22Rv1 (cell line): ENCODE results near the gene PKHD1.

Experiments
- H3K27ac ChIP-seq: fragments of 450-650 bp; 2 replicates; pipeline ENCODE4 v1.5.1; 2017
- ZFX ChIP-seq: fragments of 450-650 bp; IDR thresholded peaks from 2 replicates; pipeline ENCODE4 v1.6.1; 2017; ENCODE audit warnings: antibody characterized with exemption, borderline replicate concordance
- TF ChIP-seq, protein P1 (sequence below): fragments of 450-650 bp; IDR thresholded peaks from 2 replicates; pipeline ENCODE4 v1.5.1; 2017; ENCODE audit warnings: mild to moderate bottlenecking

The PKHD1 gene

DNA sequence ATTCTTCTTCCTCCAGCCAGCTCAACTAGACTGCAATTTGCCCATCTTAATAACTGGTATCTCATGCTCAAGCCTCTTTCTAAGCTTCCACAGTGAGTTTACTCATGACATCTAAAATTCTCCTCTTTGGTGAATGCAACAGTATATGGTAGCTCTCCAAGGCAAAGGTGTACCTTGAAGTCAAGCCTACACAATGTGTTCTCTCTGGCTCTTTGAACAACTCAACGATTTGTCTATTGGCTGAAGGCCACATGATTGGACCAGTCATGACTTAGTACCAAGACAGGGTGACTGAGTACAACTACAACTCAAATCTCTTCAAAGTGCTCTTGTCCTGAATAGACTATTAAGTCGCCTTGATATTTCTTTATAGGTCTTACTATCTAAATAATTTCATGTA, 199.6 kb downstream of the PKHD1 start:
- H3K27ac ChIP-seq: no peak overlapping the region
- TF ChIP-seq ZFX: no peak
- TF ChIP-seq, protein P1, sequence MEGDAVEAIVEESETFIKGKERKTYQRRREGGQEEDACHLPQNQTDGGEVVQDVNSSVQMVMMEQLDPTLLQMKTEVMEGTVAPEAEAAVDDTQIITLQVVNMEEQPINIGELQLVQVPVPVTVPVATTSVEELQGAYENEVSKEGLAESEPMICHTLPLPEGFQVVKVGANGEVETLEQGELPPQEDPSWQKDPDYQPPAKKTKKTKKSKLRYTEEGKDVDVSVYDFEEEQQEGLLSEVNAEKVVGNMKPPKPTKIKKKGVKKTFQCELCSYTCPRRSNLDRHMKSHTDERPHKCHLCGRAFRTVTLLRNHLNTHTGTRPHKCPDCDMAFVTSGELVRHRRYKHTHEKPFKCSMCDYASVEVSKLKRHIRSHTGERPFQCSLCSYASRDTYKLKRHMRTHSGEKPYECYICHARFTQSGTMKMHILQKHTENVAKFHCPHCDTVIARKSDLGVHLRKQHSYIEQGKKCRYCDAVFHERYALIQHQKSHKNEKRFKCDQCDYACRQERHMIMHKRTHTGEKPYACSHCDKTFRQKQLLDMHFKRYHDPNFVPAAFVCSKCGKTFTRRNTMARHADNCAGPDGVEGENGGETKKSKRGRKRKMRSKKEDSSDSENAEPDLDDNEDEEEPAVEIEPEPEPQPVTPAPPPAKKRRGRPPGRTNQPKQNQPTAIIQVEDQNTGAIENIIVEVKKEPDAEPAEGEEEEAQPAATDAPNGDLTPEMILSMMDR: no peak

DNA sequence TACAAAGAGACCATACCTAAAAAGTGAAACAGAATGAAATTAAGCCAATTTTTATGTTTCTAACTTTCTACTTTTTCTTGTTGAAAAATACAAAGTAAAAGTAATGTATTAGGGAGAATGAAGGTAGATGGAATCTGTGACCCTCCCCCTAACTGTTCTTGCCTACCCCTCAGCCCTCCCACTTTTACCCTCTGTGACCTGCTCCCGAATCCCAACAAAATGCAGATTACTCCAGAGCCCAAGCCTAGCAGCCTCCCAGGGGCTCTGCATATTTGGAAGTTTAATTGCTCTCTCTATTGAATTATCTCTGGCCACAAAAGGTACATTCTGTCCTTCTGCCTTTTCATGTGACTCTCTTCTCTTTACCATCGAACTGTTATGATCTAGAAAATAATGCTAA, 201.5 kb downstream of the PKHD1 start:
- no peak for TF ChIP-seq ZFX
- TF ChIP-seq, protein P1: no peak
- no peak overlapping the region for H3K27ac ChIP-seq

DNA sequence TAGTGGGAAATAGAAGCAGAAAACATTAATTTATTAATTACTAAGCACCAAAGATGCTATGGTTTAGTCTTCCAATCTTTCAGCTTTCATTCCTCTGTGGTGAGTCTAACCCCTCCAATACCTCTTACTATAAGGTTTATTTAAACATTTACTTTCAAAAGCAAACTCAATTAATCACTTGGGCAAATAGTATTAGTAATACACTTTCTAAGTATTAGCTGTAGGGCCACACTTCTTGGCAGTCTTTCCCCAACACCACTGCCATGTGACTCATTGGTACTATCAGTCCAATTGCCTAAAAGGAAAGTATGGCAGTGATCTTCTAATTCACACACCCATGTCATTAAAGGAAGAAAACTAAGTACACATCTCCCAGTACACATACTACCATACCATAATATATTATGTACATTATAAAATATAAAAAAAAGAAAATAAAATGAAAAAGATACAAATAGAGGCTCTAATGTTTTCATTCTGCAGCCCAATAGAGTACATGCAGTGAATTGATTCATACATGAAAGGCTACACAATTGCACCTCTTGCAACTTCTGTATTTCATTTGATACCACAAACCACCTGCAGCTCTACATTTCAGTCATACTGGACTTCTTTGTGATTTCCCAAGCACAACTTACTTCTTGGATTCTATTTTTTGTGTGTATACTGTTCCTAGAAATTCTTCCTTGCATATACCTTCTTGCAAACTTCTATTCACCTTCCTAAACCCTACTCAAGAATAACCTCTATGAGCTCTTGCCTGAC, 218.6 kb downstream of the PKHD1 start:
- TF ChIP-seq ZFX: no peak
- TF ChIP-seq, protein P1: no peak
- H3K27ac ChIP-seq: no peak overlapping the region

DNA sequence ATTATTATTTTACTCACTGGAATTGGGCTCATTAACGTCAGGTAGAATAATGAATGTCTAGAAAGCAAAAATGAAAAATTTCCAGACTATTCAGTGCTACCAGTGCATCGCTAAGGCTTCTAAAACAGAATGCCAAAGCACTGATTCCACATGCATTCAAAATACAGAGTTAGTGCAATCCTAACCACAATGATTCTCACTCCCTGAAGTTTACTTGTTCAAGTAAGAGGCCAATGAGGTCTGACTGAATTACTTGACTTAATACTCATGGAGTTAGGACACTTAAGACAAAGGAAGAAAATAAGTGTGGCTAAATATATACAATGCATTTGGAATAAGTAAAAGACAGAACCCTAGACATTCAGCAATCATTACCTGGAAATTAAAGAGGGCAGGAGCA, 220.5 kb downstream of the PKHD1 start:
- TF ChIP-seq, protein P1: no peak
- no peak for TF ChIP-seq ZFX
- no peak overlapping the region for H3K27ac ChIP-seq

DNA sequence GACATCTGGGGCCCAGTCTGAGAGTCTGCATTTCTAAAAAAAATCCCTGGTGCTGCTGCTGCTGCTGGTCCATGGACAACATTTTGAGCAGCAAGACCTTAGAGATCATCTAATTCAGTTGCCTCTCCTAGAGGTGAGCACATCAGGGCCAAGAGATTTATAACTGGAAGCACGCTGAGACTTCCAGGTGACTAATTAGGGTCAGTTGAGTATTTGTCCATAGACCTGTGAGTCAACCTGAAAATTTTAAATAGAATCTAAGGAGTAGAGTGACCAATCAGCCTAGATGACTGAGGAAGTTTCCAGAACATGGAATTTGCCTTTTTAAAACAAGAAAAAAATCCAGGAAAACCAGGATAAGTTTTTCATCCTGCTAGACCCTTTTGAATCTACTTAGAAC, 221.4 kb downstream of the PKHD1 start:
- H3K27ac ChIP-seq: no peak overlapping the region
- TF ChIP-seq, protein P1: no peak
- TF ChIP-seq ZFX: no peak

DNA sequence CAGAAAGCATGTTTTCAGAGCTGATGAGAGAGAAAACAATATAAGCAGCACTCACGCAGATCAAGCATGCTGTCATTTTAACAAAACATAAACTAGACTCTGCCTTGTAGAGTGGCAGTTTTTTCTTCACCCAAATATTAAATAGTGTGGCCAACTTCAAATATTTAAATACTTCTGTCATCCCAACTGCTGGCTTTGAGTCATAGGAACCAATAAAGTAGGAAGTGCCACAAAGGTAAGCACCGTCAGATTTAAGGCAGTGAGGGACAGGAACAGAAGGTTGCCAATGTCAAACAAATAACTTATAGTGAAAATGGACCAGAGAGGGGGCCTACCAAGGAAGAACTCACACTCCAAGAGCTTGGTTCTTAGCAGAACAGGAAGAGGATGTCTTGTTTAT, 222.2 kb downstream of the PKHD1 start:
- TF ChIP-seq, protein P1: no peak
- TF ChIP-seq ZFX: no peak
- no peak overlapping the region for H3K27ac ChIP-seq

DNA sequence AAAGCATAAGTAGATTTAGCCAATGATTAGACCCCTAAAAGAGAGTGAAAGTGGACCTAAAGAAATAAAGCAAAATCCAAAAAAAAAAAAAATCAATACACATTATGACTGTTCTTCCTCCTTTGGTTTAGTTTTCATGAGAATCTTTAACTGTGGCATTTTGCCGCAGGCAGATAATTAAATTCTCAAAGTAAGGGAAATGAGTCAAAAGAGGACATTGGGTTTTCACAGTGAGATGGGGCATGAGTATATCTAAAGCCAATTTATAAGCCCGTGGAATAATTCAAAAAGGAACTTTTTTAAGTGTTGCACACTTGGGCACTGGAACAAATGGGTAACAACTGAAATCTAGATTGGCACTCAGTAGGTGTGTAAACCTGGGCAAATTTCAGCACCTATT, 230.3 kb downstream of the PKHD1 start:
- TF ChIP-seq ZFX: no peak
- TF ChIP-seq, protein P1: no peak
- H3K27ac ChIP-seq: no peak overlapping the region
